Measurements from ENCODE around the gene BRINP1.

The BRINP1 gene

DNA sequence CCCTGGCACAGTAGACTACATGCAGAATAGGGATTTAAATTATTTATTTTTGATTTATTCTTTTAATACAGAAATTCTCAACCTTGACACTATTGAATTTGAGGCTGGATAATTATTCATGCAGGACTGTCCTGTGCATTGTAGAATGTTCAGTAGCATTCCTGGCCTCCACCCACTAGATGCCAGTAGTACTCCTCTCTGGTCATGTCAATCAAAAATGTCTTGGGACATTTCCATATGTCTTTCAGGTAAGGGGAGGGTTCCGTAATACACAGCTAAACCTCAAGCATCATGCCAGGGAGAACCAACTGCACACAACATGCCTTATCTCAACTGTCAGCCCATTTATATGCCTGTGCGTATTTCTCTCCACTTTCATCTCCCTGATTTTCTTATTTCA, 231.8 kb downstream of the BRINP1 start:
- H4K20me1 ChIP-seq (ENCODE audit: low read depth, low read length): no peaks in the 10 kb centered on the region
- H3K36me3 ChIP-seq (ENCODE audit: low read length): no peaks in the 10 kb centered on the region
- no peak for TF ChIP-seq EZH2phosphoT487 (conservative IDR thresholded peaks at IDR 0.05; ENCODE audit: low read length)
- TF ChIP-seq, protein P1, sequence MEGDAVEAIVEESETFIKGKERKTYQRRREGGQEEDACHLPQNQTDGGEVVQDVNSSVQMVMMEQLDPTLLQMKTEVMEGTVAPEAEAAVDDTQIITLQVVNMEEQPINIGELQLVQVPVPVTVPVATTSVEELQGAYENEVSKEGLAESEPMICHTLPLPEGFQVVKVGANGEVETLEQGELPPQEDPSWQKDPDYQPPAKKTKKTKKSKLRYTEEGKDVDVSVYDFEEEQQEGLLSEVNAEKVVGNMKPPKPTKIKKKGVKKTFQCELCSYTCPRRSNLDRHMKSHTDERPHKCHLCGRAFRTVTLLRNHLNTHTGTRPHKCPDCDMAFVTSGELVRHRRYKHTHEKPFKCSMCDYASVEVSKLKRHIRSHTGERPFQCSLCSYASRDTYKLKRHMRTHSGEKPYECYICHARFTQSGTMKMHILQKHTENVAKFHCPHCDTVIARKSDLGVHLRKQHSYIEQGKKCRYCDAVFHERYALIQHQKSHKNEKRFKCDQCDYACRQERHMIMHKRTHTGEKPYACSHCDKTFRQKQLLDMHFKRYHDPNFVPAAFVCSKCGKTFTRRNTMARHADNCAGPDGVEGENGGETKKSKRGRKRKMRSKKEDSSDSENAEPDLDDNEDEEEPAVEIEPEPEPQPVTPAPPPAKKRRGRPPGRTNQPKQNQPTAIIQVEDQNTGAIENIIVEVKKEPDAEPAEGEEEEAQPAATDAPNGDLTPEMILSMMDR (IDR thresholded peaks at IDR 0.05; ENCODE audit: insufficient read depth, low read length, poor library complexity, severe bottlenecking): no peak
- no peaks in the 10 kb centered on the region for H3K9me2 ChIP-seq (replicated peaks; ENCODE audit: insufficient read depth, low read length)
- no peak overlapping the region for H3K9ac ChIP-seq (ENCODE audit: low read length)
- no peaks in the 10 kb centered on the region for H3K79me2 ChIP-seq (ENCODE audit: insufficient read depth, low read length)
- H3F3A ChIP-seq (ENCODE audit: insufficient read depth): no peaks in the 10 kb centered on the region
- no peak overlapping the region for H3K4me3 ChIP-seq (ENCODE audit: insufficient read depth, low read length, poor library complexity, severe bottlenecking)
- no peak overlapping the region for H3K4me2 ChIP-seq (ENCODE audit: low read depth, low read length, poor library complexity, severe bottlenecking)
- H3K27ac ChIP-seq (ENCODE audit: low read depth, low read length): no peak overlapping the region
- H2AFZ ChIP-seq (ENCODE audit: low read depth, low read length, severe bottlenecking): no peak overlapping the region
- H3K27me3 ChIP-seq (ENCODE audit: low read length): no peaks in the 10 kb centered on the region
- no peaks in the 10 kb centered on the region for H3K9me3 ChIP-seq (ENCODE audit: insufficient read depth, low read length)

GRCh38 chr9:119126040-119126439, 243.2 kb downstream of the BRINP1 start:
- H3K4me2 ChIP-seq (ENCODE audit: low read depth, low read length, poor library complexity, severe bottlenecking): no peak overlapping the region
- H3F3A ChIP-seq (ENCODE audit: insufficient read depth): no peaks in the 10 kb centered on the region
- H3K27me3 ChIP-seq (ENCODE audit: low read length): no peaks in the 10 kb centered on the region
- no peak overlapping the region for H3K27ac ChIP-seq (ENCODE audit: low read depth, low read length)
- no peaks in the 10 kb centered on the region for H3K79me2 ChIP-seq (ENCODE audit: insufficient read depth, low read length)
- H3K36me3 ChIP-seq (ENCODE audit: low read length): no peaks in the 10 kb centered on the region
- H2AFZ ChIP-seq (ENCODE audit: low read depth, low read length, severe bottlenecking): no peak overlapping the region
- TF ChIP-seq EZH2phosphoT487 (conservative IDR thresholded peaks at IDR 0.05; ENCODE audit: low read length): no peak
- TF ChIP-seq, protein P1 (IDR thresholded peaks at IDR 0.05; ENCODE audit: insufficient read depth, low read length, poor library complexity, severe bottlenecking): no peak
- H3K9me2 ChIP-seq (replicated peaks; ENCODE audit: insufficient read depth, low read length): no peaks in the 10 kb centered on the region
- no peaks in the 10 kb centered on the region for H3K9me3 ChIP-seq (ENCODE audit: insufficient read depth, low read length)
- no peaks in the 10 kb centered on the region for H4K20me1 ChIP-seq (ENCODE audit: low read depth, low read length)
- H3K9ac ChIP-seq (ENCODE audit: low read length): no peak overlapping the region
- no peak overlapping the region for H3K4me3 ChIP-seq (ENCODE audit: insufficient read depth, low read length, poor library complexity, severe bottlenecking)

DNA sequence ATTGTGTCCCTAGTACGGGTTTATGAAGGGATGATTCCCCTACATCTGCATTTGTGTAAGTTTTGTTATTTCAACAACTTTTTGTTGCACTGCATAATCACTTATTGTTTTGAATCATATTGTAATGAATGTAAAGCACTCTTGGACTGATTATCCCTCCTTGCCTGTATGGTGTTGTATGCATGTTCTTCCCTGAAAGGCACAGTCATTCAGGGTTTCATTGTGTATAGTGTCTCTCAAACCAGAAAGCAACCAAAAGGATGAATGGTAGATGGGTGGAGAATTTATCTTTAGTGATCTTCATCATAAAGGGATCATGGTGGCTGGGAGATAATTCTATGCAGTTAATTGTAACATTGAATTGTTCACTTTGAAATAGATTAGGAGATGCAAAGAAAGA, 247.3 kb downstream of the BRINP1 start:
- Histone ChIP-seq H3K9ac (ENCODE audit: low read length) (no peak overlapping the region), H3K4me3 (ENCODE audit: insufficient read depth, low read length, poor library complexity, severe bottlenecking) (no peak overlapping the region), H3F3A (ENCODE audit: insufficient read depth) (no peaks in the 10 kb centered on the region), H3K27ac (ENCODE audit: low read depth, low read length) (no peak overlapping the region), H3K9me3 (ENCODE audit: insufficient read depth, low read length) (no peaks in the 10 kb centered on the region), H3K4me2 (ENCODE audit: low read depth, low read length, poor library complexity, severe bottlenecking) (no peak overlapping the region), H3K27me3 (ENCODE audit: low read length) (no peaks in the 10 kb centered on the region), H3K79me2 (ENCODE audit: insufficient read depth, low read length) (no peaks in the 10 kb centered on the region), H3K36me3 (ENCODE audit: low read length) (no peaks in the 10 kb centered on the region), H4K20me1 (ENCODE audit: low read depth, low read length) (no peaks in the 10 kb centered on the region), H2AFZ (ENCODE audit: low read depth, low read length, severe bottlenecking) (no peak overlapping the region), H3K9me2 (replicated peaks; ENCODE audit: insufficient read depth, low read length) (no peaks in the 10 kb centered on the region; the same call in 1 of the 2 replicates)
- TF ChIP-seq, protein P1 (IDR thresholded peaks at IDR 0.05; ENCODE audit: insufficient read depth, low read length, poor library complexity, severe bottlenecking): no peak
- no peak for TF ChIP-seq EZH2phosphoT487 (conservative IDR thresholded peaks at IDR 0.05; ENCODE audit: low read length)
